DMS53 (cell line): ENCODE measurements around the gene COX6A1.
"Not testable (repeated sequence)": the region's sequence is repeated elsewhere in the genome, so short reads cannot be mapped to it uniquely, and the experiment has no call there.

Source experiments
- DNase-seq: peaks from one replicate; lab custom pipeline; 2025; lab: John Stamatoyannopoulos, UW

Gene COX6A1

GRCh38 chr12:120468325-120468820 is 30.5 kb downstream of the COX6A1 start:
- DNase-seq, result peak; percentile 76

GRCh38 chr12:120468821-120469449 is 31.0 kb downstream of the COX6A1 start:
- DNase-seq, result peak; percentile 76

- peak; percentile 99 for DNase-seq
Observed at GRCh38 chr12:120469450-120470149, 31.7 kb downstream of the COX6A1 start, which contains the start of gene SRSF9. Gene SRSF9 (minus strand): TSS chr12:120469748. CDS start chr12:120469609, 139 bp downstream.

GRCh38 chr12:120470150-120470784 is 32.4 kb downstream of the COX6A1 start:
- peak; percentile 76 for DNase-seq

- DNase-seq, result no peak
Observed at GRCh38 chr12:120472521-120472920, 34.6 kb downstream of the COX6A1 start.

- peak; percentile 68 for DNase-seq
Observed at GRCh38 chr12:120473807-120474615, 36.1 kb downstream of the COX6A1 start.

- DNase-seq, result peak; percentile 96
Observed at GRCh38 chr12:120474616-120474960, 36.7 kb downstream of the COX6A1 start.

GRCh38 chr12:120475643-120476042 is 37.7 kb downstream of the COX6A1 start:
- no peak for DNase-seq

- no peak for DNase-seq
Observed at GRCh38 chr12:120479458-120479857, 41.5 kb downstream of the COX6A1 start.

- no peak for DNase-seq
Observed at GRCh38 chr12:120480211-120480610, 42.3 kb downstream of the COX6A1 start.

GRCh38 chr12:120481022-120481767 is 43.3 kb downstream of the COX6A1 start:
- DNase-seq, result no peak

GRCh38 chr12:120483621-120484020 is 45.7 kb downstream of the COX6A1 start:
- no peak for DNase-seq

GRCh38 chr12:120485961-120486881 is 48.3 kb downstream of the COX6A1 start:
- no peak for DNase-seq

- DNase-seq, result not testable (repeated sequence)
Observed at GRCh38 chr12:120487552-120487951, 49.6 kb downstream of the COX6A1 start.

GRCh38 chr12:120488057-120488640 is 50.2 kb downstream of the COX6A1 start:
- DNase-seq, result no peak

- no peak for DNase-seq
Observed at GRCh38 chr12:120489018-120489417, 51.1 kb downstream of the COX6A1 start.

GRCh38 chr12:120490325-120490724 is 52.4 kb downstream of the COX6A1 start:
- DNase-seq, result no peak
